ENCODE measurements around the gene C1S.

C1S gene

GRCh38 chr12:7079826-7080125 is 19.3 kb downstream of the C1S start:
- no peak for DNase-seq

- no peak for DNase-seq
These were observed 20.5 kb downstream of the C1S start for GRCh38 chr12:7081037-7081436.

- no peak for DNase-seq
These were observed 22.6 kb downstream of the C1S start for GRCh38 chr12:7083125-7083524.

- no peak for DNase-seq
These were observed 28.8 kb downstream of the C1S start for GRCh38 chr12:7089196-7089871.

- DNase-seq, result no peak
These were observed 29.9 kb downstream of the C1S start for GRCh38 chr12:7090222-7090998.

GRCh38 chr12:7091171-7091570 is 30.7 kb downstream of the C1S start:
- DNase-seq, result no peak

- no peak for DNase-seq
These were observed 31.2 kb downstream of the C1S start for GRCh38 chr12:7091660-7092228.

- no peak for DNase-seq
These were observed 31.9 kb downstream of the C1S start, which contains the start of gene C1R for GRCh38 chr12:7092229-7092985. Gene C1R, minus strand, starts transcription at chr12:7092445. Its CDS starts 57 bp downstream, at chr12:7092388.

GRCh38 chr12:7092986-7093460 is 32.5 kb downstream of the C1S start:
- DNase-seq, result no peak

GRCh38 chr12:7093486-7093885 is 33.0 kb downstream of the C1S start:
- DNase-seq, result no peak

GRCh38 chr12:7093892-7094291 is 33.4 kb downstream of the C1S start:
- no peak for DNase-seq

GRCh38 chr12:7096006-7096932 is 35.8 kb downstream of the C1S start:
- DNase-seq, result no peak

- DNase-seq, result no peak
These were observed 36.5 kb downstream of the C1S start for GRCh38 chr12:7096979-7097378.

- DNase-seq, result no peak
These were observed 38.9 kb downstream of the C1S start for GRCh38 chr12:7099290-7099996.

- DNase-seq, result no peak
These were observed 39.7 kb downstream of the C1S start for GRCh38 chr12:7100239-7100638.

GRCh38 chr12:7101047-7101693 is 40.7 kb downstream of the C1S start:
- no peak for DNase-seq

- DNase-seq, result no peak
These were observed 41.2 kb downstream of the C1S start for GRCh38 chr12:7101694-7102131.

- no peak for DNase-seq
These were observed 42.1 kb downstream of the C1S start for GRCh38 chr12:7102582-7102981.

- no peak for DNase-seq
These were observed 43.5 kb downstream of the C1S start for GRCh38 chr12:7103837-7104584.

GRCh38 chr12:7106082-7106481 is 45.6 kb downstream of the C1S start:
- DNase-seq, result no peak

All from NCI-H524 treated with DMSO at 0.1 percent for 48 hours (cell line).